Suprapubic skin (tissue), 4 donors: ENCODE measurements around the gene VAMP3.

Source experiments
- POLR2A ChIP-seq, 2 donors: fragments of 450-650 bp; IDR thresholded peaks; one replicate each; pipeline ENCODE4 v1.6.1; 2017; ENCODE audit warnings: antibody characterized with exemption in 2 of 2, mild to moderate bottlenecking in 2 of 2, moderate library complexity in 2 of 2
- POLR2AphosphoS5 ChIP-seq, 3 donors: sonication (generic); formaldehyde crosslinking; IDR thresholded peaks; one replicate each; pipeline ENCODE4 v1.6.1; 2017; ENCODE audit warnings: antibody characterized with exemption in 3 of 3

GRCh38 chr1:7810395-7810794 lies 39.3 kb downstream of the VAMP3 start:
- TF ChIP-seq POLR2AphosphoS5 (IDR thresholded peaks at IDR 0.05), result no peak
- no peak for TF ChIP-seq POLR2A (IDR thresholded peaks at IDR 0.05)
